Endothelial cell of hepatic sinusoid (primary cell): Measurements from ENCODE around the gene CPNE6.

Experiments used
- in situ Hi-C: cut with HindIII; loops from 2 replicates; pipeline ENCODE4 v1.10.0; 2017; ENCODE audit warnings: low sequenced_read_pairs

The CPNE6 gene

GRCh38 chr14:24084440-24084839 is 13.1 kb downstream of the CPNE6 start:
- in situ Hi-C loops: no loop called here

- in situ Hi-C loops: no loop called here
Observed at GRCh38 chr14:24085215-24085614, 13.9 kb downstream of the CPNE6 start.

GRCh38 chr14:24086193-24086955 is 15.0 kb downstream of the CPNE6 start:
- in situ Hi-C loops: no loop called here

GRCh38 chr14:24087004-24087403 is 15.6 kb downstream of the CPNE6 start:
- in situ Hi-C loops: no loop called here

- in situ Hi-C loops: no loop called here
Observed at GRCh38 chr14:24088095-24088494, 16.7 kb downstream of the CPNE6 start.

GRCh38 chr14:24089890-24090289 is 18.5 kb downstream of the CPNE6 start:
- in situ Hi-C loops: no loop called here

- in situ Hi-C loops: no loop called here
Observed at GRCh38 chr14:24092110-24092504, 20.7 kb downstream of the CPNE6 start.

GRCh38 chr14:24092505-24093206 is 21.3 kb downstream of the CPNE6 start:
- in situ Hi-C loops: no loop called here

GRCh38 chr14:24093207-24093900 is 22.0 kb downstream of the CPNE6 start:
- in situ Hi-C loops: no loop called here

GRCh38 chr14:24093901-24094840 is 22.8 kb downstream of the CPNE6 start, which contains the start of gene PCK2:
Gene PCK2, plus strand, starts transcription at chr14:24094311. Its CDS starts 95 bp downstream, at chr14:24094406.
- in situ Hi-C loops: no loop called here

- in situ Hi-C loops: no loop called here
Observed at GRCh38 chr14:24094841-24095270, 23.5 kb downstream of the CPNE6 start.

GRCh38 chr14:24095271-24096068 is 24.1 kb downstream of the CPNE6 start:
- in situ Hi-C loops: no loop called here

GRCh38 chr14:24096545-24097181 is 25.3 kb downstream of the CPNE6 start:
- in situ Hi-C loops: no loop called here

- in situ Hi-C loops: no loop called here
Observed at GRCh38 chr14:24098229-24098926, 27.0 kb downstream of the CPNE6 start.

GRCh38 chr14:24098927-24099813 is 27.8 kb downstream of the CPNE6 start:
- in situ Hi-C loops: no loop called here

- in situ Hi-C loops: no loop called here
Observed at GRCh38 chr14:24100197-24100981, 29.0 kb downstream of the CPNE6 start.

GRCh38 chr14:24100982-24101494 is 29.7 kb downstream of the CPNE6 start:
- in situ Hi-C loops: no loop called here
